Neural cell (in vitro differentiated cells): ENCODE results near the gene FKBP1B. TPM values are rescaled to one million over a fixed set of nuclear protein-coding genes. Genes with fewer than 3 reads are reported as not detected.

Experiments used
- H2AFZ ChIP-seq: fragments of 200-600, 300-800 bp; sonication (generic), shearing (Covaris generic); 2 replicates; pipeline ENCODE4 v1.6.0; 2014; ENCODE audit warnings: low read depth, mild to moderate bottlenecking, antibody characterized with exemption, low read length, moderate library complexity
- H3F3A ChIP-seq: fragments of 200-600 bp; shearing (Covaris generic); 2 replicates; pipeline ENCODE4 v1.6.1; 2016; ENCODE audit warnings: mild to moderate bottlenecking, moderate library complexity, mixed read lengths, antibody characterized with exemption, low read length; ENCODE audit not compliant: insufficient read depth, poor library complexity, severe bottlenecking
- H3K27ac ChIP-seq: fragments of 200-600, 300-800 bp; sonication (generic), shearing (Covaris generic); 2 replicates; pipeline ENCODE4 v1.5.1; 2014; ENCODE audit warnings: mild to moderate bottlenecking, low read length, moderate library complexity
- H3K27me3 ChIP-seq: fragments of 300-800, 200-600 bp; sonication (generic), shearing (Covaris generic); 2 replicates; pipeline ENCODE4 v1.6.0; 2014; ENCODE audit warnings: mild to moderate bottlenecking, low read depth, low read length, moderate library complexity; ENCODE audit not compliant: insufficient read depth
- H3K36me3 ChIP-seq: fragments of 300-800, 200-600 bp; sonication (generic), shearing (Covaris generic); 2 replicates; pipeline ENCODE4 v1.5.1; 2014; ENCODE audit warnings: mild to moderate bottlenecking, antibody characterized with exemption, low read length, moderate library complexity; ENCODE audit not compliant: insufficient read depth
- H3K4me2 ChIP-seq: fragments of 300-800, 200-600 bp; sonication (generic), shearing (Covaris generic); 2 replicates; pipeline ENCODE4 v1.6.0; 2014; ENCODE audit warnings: mild to moderate bottlenecking, low read length
- H3K4me3 ChIP-seq: fragments of 300-800, 200-600 bp; sonication (generic), shearing (Covaris generic); 2 replicates; pipeline ENCODE4 v1.5.1; 2014; ENCODE audit warnings: mild to moderate bottlenecking, low read length, moderate library complexity
- H3K79me2 ChIP-seq: fragments of 200-600 bp; shearing (Covaris generic); replicated peaks from 2 replicates; pipeline ENCODE4 v1.6.0; 2014; ENCODE audit warnings: mild to moderate bottlenecking, low read length, moderate library complexity; ENCODE audit not compliant: insufficient read depth
- H3K9ac ChIP-seq: fragments of 300-800, 200-600 bp; sonication (generic), shearing (Covaris generic); 2 replicates; pipeline ENCODE4 v1.6.1; 2016; ENCODE audit warnings: mild to moderate bottlenecking, low read length, mixed read lengths
- H3K9me2 ChIP-seq: fragments of 200-600 bp; shearing (Covaris generic); 2 replicates; pipeline ENCODE4 v1.6.1; 2016; ENCODE audit warnings: mild to moderate bottlenecking, low read length, mixed read lengths; ENCODE audit not compliant: insufficient read depth
- H3K9me3 ChIP-seq: fragments of 200-600, 300-800 bp; sonication (generic), shearing (Covaris generic); 2 replicates; pipeline ENCODE4 v1.6.1; 2016; ENCODE audit warnings: mild to moderate bottlenecking, mixed run types, low read length, moderate library complexity, mixed read lengths
- H4K20me1 ChIP-seq: fragments of 200-600 bp; shearing (Covaris generic); 2 replicates; pipeline ENCODE4 v1.6.1; 2016; ENCODE audit warnings: mild to moderate bottlenecking, mixed run types; ENCODE audit not compliant: insufficient read depth
- CTCF ChIP-seq: fragments of 450-650 bp; IDR thresholded peaks from 2 replicates; pipeline ENCODE4 v1.5.1; 2014; ENCODE audit warnings: antibody characterized with exemption, mild to moderate bottlenecking, moderate library complexity; ENCODE audit not compliant: poor library complexity, severe bottlenecking
- EP300 ChIP-seq: fragments of 450-650 bp; conservative IDR thresholded peaks from 2 replicates; pipeline ENCODE4 v1.6.1; 2014; ENCODE audit warnings: antibody characterized with exemption, mild to moderate bottlenecking, moderate library complexity; ENCODE audit not compliant: poor library complexity, severe bottlenecking
- EZH2 ChIP-seq: fragments of 200-600, 300-800 bp; shearing (Covaris generic), sonication (generic); IDR thresholded peaks from 2 replicates; pipeline ENCODE4 v1.6.1; 2014; ENCODE audit warnings: antibody characterized with exemption, low read length, borderline replicate concordance, mild to moderate bottlenecking; ENCODE audit not compliant: insufficient read depth, poor library complexity, severe bottlenecking
- MXI1 ChIP-seq: fragments of 450-650 bp; conservative IDR thresholded peaks from 2 replicates; pipeline ENCODE4 v1.6.1; 2014; ENCODE audit warnings: antibody characterized with exemption, mild to moderate bottlenecking; ENCODE audit not compliant: poor library complexity, severe bottlenecking
- POLR2AphosphoS5 ChIP-seq: IDR thresholded peaks from 2 replicates; pipeline ENCODE4 v1.6.1; 2012
- RAD21 ChIP-seq: fragments of 450-650 bp; conservative IDR thresholded peaks from 2 replicates; pipeline ENCODE4 v1.6.1; 2014; ENCODE audit warnings: antibody characterized with exemption, mild to moderate bottlenecking, moderate library complexity
- SMC3 ChIP-seq: fragments of 450-650 bp; conservative IDR thresholded peaks from 2 replicates; pipeline ENCODE4 v1.6.1; 2014; ENCODE audit warnings: antibody characterized with exemption, mild to moderate bottlenecking, moderate library complexity; ENCODE audit not compliant: poor library complexity
- TAF1 ChIP-seq: IDR thresholded peaks from 2 replicates; pipeline ENCODE4 v1.6.1; 2012; ENCODE audit warnings: low read depth
- polyA plus RNA-seq: library from polyadenylated mRNA; depleted of rRNA; stranded (reverse); fragments of >200 nt; gene quantifications from 2 replicates; pipeline ENCODE4 v1.2.3, GENCODE V29; 2014
- TF ChIP-seq, protein P1 (sequence below): IDR thresholded peaks from 2 replicates; pipeline ENCODE4 v1.6.1; 2012; ENCODE audit warnings: borderline replicate concordance

FKBP1B gene
- polyA plus RNA-seq, 1 donor from 2014 or later: 154 TPM

- no peaks in the 10 kb centered on the region for H4K20me1 ChIP-seq
- no peak overlapping the region for H3K9ac ChIP-seq
- H3K9me2 ChIP-seq: no peaks in the 10 kb centered on the region
- no peaks in the 10 kb centered on the region for H3K36me3 ChIP-seq
- TF ChIP-seq SMC3: no peak
- TF ChIP-seq POLR2AphosphoS5: no peak
- no peak for TF ChIP-seq RAD21
- no peak for TF ChIP-seq EZH2
- TF ChIP-seq TAF1: no peak
- TF ChIP-seq, protein P1, sequence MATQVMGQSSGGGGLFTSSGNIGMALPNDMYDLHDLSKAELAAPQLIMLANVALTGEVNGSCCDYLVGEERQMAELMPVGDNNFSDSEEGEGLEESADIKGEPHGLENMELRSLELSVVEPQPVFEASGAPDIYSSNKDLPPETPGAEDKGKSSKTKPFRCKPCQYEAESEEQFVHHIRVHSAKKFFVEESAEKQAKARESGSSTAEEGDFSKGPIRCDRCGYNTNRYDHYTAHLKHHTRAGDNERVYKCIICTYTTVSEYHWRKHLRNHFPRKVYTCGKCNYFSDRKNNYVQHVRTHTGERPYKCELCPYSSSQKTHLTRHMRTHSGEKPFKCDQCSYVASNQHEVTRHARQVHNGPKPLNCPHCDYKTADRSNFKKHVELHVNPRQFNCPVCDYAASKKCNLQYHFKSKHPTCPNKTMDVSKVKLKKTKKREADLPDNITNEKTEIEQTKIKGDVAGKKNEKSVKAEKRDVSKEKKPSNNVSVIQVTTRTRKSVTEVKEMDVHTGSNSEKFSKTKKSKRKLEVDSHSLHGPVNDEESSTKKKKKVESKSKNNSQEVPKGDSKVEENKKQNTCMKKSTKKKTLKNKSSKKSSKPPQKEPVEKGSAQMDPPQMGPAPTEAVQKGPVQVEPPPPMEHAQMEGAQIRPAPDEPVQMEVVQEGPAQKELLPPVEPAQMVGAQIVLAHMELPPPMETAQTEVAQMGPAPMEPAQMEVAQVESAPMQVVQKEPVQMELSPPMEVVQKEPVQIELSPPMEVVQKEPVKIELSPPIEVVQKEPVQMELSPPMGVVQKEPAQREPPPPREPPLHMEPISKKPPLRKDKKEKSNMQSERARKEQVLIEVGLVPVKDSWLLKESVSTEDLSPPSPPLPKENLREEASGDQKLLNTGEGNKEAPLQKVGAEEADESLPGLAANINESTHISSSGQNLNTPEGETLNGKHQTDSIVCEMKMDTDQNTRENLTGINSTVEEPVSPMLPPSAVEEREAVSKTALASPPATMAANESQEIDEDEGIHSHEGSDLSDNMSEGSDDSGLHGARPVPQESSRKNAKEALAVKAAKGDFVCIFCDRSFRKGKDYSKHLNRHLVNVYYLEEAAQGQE: no peak
- TF ChIP-seq MXI1: no peak
- TF ChIP-seq CTCF: no peak
- no peak for TF ChIP-seq EP300
- no peak overlapping the region for H2AFZ ChIP-seq
- H3F3A ChIP-seq: no peaks in the 10 kb centered on the region
- H3K27me3 ChIP-seq: no peaks in the 10 kb centered on the region
- H3K79me2 ChIP-seq: peaks cover 19% of the 10 kb centered on the region
- H3K4me3 ChIP-seq: no peak overlapping the region
- no peak overlapping the region for H3K4me2 ChIP-seq
- no peaks in the 10 kb centered on the region for H3K9me3 ChIP-seq
- H3K27ac ChIP-seq: no peak overlapping the region
Observed at GRCh38 chr2:24073816-24074215, 24.3 kb downstream of the FKBP1B start.

- H3K9me2 ChIP-seq: no peaks in the 10 kb centered on the region
- H3K9ac ChIP-seq: peak overlapping the region; percentile 79
- H2AFZ ChIP-seq: no peak overlapping the region
- TF ChIP-seq MXI1: no peak
- no peaks in the 10 kb centered on the region for H3K27me3 ChIP-seq
- H3K79me2 ChIP-seq: peaks cover 19% of the 10 kb centered on the region
- H3K36me3 ChIP-seq: no peaks in the 10 kb centered on the region
- H3F3A ChIP-seq: no peaks in the 10 kb centered on the region
- H3K9me3 ChIP-seq: no peaks in the 10 kb centered on the region
- H3K4me2 ChIP-seq: peak overlapping the region; percentile 60
- no peak overlapping the region for H3K27ac ChIP-seq
- H3K4me3 ChIP-seq: peak overlapping the region; percentile 83
- no peaks in the 10 kb centered on the region for H4K20me1 ChIP-seq
Observed at GRCh38 chr2:24075259-24075658, 25.7 kb downstream of the FKBP1B start.
